ENCODE results near the gene KCTD19.

KCTD19 gene

DNA sequence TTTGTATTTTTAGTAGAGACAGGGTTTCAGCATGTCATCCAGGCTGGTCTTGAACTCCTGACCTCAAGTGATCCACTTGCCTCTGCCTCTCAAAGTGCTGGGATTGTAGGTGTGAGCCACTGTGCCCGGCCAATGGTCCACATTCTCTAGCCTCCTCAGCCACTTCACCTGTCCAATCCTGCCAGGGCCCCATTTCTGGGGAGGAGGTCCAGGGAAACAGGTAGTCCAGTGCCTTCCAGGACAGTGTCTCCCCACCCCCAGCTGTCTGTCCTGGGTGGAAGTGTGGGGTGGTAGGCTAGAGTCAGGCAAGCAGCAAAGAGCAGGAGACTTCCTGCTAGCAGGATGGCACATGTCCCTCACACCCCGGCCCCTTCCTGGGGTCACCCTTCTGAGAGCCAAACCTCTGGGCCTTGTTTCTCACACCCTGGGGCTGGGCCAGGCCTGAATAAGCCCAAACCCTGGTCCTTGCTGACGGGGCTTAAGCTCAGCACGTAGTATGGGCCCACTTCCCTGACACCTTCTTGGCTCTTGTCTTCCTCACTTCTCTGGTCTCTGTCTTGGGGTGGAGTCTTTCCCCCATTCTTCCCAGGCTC, 84.3 kb downstream of the KCTD19 start:
- no peaks in the 10 kb centered on the region for H3K9me2 ChIP-seq (replicated peaks; ENCODE audit: control insufficient read depth, low read length)
- TF ChIP-seq EZH2phosphoT487 (IDR thresholded peaks at IDR 0.05; ENCODE audit: borderline replicate concordance, low read length) (no peak), CTCF (IDR thresholded peaks at IDR 0.05; ENCODE audit: low read depth, low read length, poor library complexity, severe bottlenecking) (no peak)
- no peak overlapping the region for H3K27ac ChIP-seq (ENCODE audit: low read depth, low read length)
- H4K20me1 ChIP-seq (ENCODE audit: control insufficient read depth, insufficient read depth, low read depth, low read length), result peaks cover 3% of the 10 kb centered on the region; the same call in 1 of the 2 replicates
- no peak overlapping the region for H3K4me3 ChIP-seq (ENCODE audit: low read length)
- no peak overlapping the region for H3K4me2 ChIP-seq (ENCODE audit: low read length)
- no peaks in the 10 kb centered on the region for H3K27me3 ChIP-seq (ENCODE audit: control insufficient read depth, low read length)
- no peaks in the 10 kb centered on the region for H3K9me3 ChIP-seq (ENCODE audit: control insufficient read depth, insufficient read depth, low read length)
- H3F3A ChIP-seq (ENCODE audit: control insufficient read depth, insufficient read depth), result peaks cover 7% of the 10 kb centered on the region
- peaks cover 29% of the 10 kb centered on the region for H3K4me1 ChIP-seq (ENCODE audit: control insufficient read depth, low read length)
- H3K36me3 ChIP-seq (ENCODE audit: control insufficient read depth, low read length), result peaks cover under 1% of the 10 kb centered on the region; the same call in 1 of the 2 replicates
- H3K79me2 ChIP-seq (ENCODE audit: control insufficient read depth, low read length), result peaks cover 8% of the 10 kb centered on the region

DNA sequence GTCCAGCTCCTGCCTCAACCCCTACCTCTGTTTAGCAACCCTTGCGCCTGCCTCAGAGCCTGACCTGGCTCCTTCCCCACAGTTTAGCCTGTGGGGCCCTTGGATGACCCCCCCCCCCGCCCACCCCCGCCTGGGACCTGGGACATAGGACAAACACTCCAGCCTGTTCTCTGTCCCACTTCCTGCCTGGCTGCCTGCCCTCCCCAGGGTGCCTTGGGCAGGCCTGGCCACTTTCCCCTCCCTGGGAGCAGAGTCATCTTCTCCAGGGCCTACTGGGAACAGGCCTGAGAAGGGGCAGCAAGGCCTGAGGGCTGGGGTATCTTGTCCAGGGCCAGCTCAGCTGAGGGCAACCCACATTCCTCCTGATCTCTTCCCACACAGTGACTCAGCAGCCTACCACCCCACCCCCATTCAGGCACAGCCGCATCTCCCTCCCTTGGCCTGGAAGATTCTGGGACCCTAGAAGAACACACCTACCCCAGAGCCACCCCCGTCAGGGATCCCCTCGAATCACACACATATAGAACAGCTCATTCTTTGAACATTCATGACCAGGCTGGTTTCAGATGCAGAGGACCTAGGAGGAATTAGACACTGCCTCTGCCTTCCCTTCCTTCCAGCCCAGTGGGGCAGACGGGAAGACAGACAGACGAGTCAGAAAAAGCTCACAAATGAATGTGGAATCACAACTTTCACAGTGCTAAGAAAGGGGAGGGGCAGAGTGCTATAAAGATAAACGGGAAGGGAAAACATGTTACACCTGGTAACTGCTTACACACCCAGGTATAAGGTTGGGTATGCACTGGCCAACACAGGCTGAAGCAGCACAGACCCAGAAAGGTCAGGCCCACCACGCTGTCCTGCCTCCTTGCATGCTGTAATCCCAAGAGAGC, 85.3 kb downstream of the KCTD19 start:
- Histone ChIP-seq H3K79me2 (ENCODE audit: control insufficient read depth, low read length) (peaks cover 8% of the 10 kb centered on the region), H3K9me3 (ENCODE audit: control insufficient read depth, insufficient read depth, low read length) (no peaks in the 10 kb centered on the region), H3K9me2 (replicated peaks; ENCODE audit: control insufficient read depth, low read length) (no peaks in the 10 kb centered on the region), H3K27me3 (ENCODE audit: control insufficient read depth, low read length) (no peaks in the 10 kb centered on the region), H3K4me3 (ENCODE audit: low read length) (no peak overlapping the region), H3K4me1 (ENCODE audit: control insufficient read depth, low read length) (peaks cover 32% of the 10 kb centered on the region), H3K4me2 (ENCODE audit: low read length) (no peak overlapping the region), H3K36me3 (ENCODE audit: control insufficient read depth, low read length) (peaks cover 6% of the 10 kb centered on the region), H4K20me1 (ENCODE audit: control insufficient read depth, insufficient read depth, low read depth, low read length) (peaks cover 4% of the 10 kb centered on the region; the same call in 1 of the 2 replicates), H3K27ac (ENCODE audit: low read depth, low read length) (no peak overlapping the region), H3F3A (ENCODE audit: control insufficient read depth, insufficient read depth) (peaks cover 4% of the 10 kb centered on the region; the same call in 1 of the 2 replicates)
- no peak for TF ChIP-seq CTCF (IDR thresholded peaks at IDR 0.05; ENCODE audit: low read depth, low read length, poor library complexity, severe bottlenecking)
- no peak for TF ChIP-seq EZH2phosphoT487 (IDR thresholded peaks at IDR 0.05; ENCODE audit: borderline replicate concordance, low read length)

DNA sequence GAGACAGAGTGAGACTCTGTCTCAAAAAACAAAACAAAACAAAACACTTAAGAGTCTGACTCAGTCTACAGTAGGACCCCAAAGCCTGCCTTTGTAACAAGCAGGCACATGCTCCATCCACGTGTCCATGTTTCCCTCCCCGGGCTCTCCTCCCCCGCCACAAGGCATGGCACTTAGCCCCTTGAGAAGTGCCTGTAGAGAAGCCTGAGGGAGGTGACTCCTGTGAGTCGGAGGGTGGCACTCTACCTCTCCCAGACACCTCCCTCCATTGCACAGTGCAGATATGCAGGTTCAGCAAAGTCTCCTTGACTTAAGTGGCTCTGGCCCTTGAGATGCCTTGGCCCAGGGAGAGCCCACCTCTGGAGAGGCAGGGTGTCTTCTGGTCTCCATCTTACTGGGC, 86.0 kb downstream of the KCTD19 start:
- H3K4me3 ChIP-seq (ENCODE audit: low read length), result no peak overlapping the region
- no peak overlapping the region for H3K27ac ChIP-seq (ENCODE audit: low read depth, low read length)
- H3K4me2 ChIP-seq (ENCODE audit: low read length), result no peak overlapping the region

More for the DNA sequence above, 86.0 kb downstream of the KCTD19 start:
- Histone ChIP-seq H3K9me3 (ENCODE audit: control insufficient read depth, insufficient read depth, low read length) (no peaks in the 10 kb centered on the region), H3K27me3 (ENCODE audit: control insufficient read depth, low read length) (no peaks in the 10 kb centered on the region), H3K9me2 (replicated peaks; ENCODE audit: control insufficient read depth, low read length) (no peaks in the 10 kb centered on the region), H3K4me1 (ENCODE audit: control insufficient read depth, low read length) (peaks cover 27% of the 10 kb centered on the region), H4K20me1 (ENCODE audit: control insufficient read depth, insufficient read depth, low read depth, low read length) (peaks cover 8% of the 10 kb centered on the region), H3K36me3 (ENCODE audit: control insufficient read depth, low read length) (peaks cover 12% of the 10 kb centered on the region), H3F3A (ENCODE audit: control insufficient read depth, insufficient read depth) (peaks cover 4% of the 10 kb centered on the region; the same call in 1 of the 2 replicates), H3K79me2 (ENCODE audit: control insufficient read depth, low read length) (peaks cover 8% of the 10 kb centered on the region)
- TF ChIP-seq CTCF (IDR thresholded peaks at IDR 0.05; ENCODE audit: low read depth, low read length, poor library complexity, severe bottlenecking) (no peak), EZH2phosphoT487 (IDR thresholded peaks at IDR 0.05; ENCODE audit: borderline replicate concordance, low read length) (no peak)
